HG03175 (cell line): ENCODE measurements around the gene MPND.
"Not testable (repeated sequence)": the region's sequence is repeated elsewhere in the genome, so short reads cannot be mapped to it uniquely, and the experiment has no call there.

Source experiments
- ATAC-seq: cut with Tn5 transposase; IDR thresholded peaks from one replicate; pipeline ENCODE4 v1.9.1; 2021; ENCODE audit warnings: mild to moderate bottlenecking, moderate library complexity; ENCODE audit not compliant: unreplicated experiment

The MPND gene

GRCh38 chr19:4319067-4319718 is 24.2 kb upstream of the MPND start:
- no peak for ATAC-seq

- no peak for ATAC-seq
These were observed 22.9 kb upstream of the MPND start for GRCh38 chr19:4320419-4320818.

- ATAC-seq, result no peak
These were observed 20.3 kb upstream of the MPND start for GRCh38 chr19:4322942-4323665.

- no peak for ATAC-seq
These were observed 19.7 kb upstream of the MPND start for GRCh38 chr19:4323692-4324091.

GRCh38 chr19:4324228-4324627 is 19.1 kb upstream of the MPND start:
- ATAC-seq, result no peak

- no peak for ATAC-seq
These were observed 17.0 kb upstream of the MPND start for GRCh38 chr19:4326215-4326836.

GRCh38 chr19:4326837-4327251 is 16.5 kb upstream of the MPND start:
- ATAC-seq, result no peak

GRCh38 chr19:4327252-4327876 is 16.0 kb upstream of the MPND start:
- ATAC-seq, result no peak

GRCh38 chr19:4327877-4328242 is 15.5 kb upstream of the MPND start:
- ATAC-seq, result no peak

- ATAC-seq, result peak; percentile 81
These were observed 14.9 kb upstream of the MPND start for GRCh38 chr19:4328243-4328990.

- not testable (repeated sequence) for ATAC-seq
These were observed 14.2 kb upstream of the MPND start for GRCh38 chr19:4328991-4329681.

- ATAC-seq, result no peak
These were observed 13.5 kb upstream of the MPND start for GRCh38 chr19:4329858-4330257.

- no peak for ATAC-seq
These were observed 8.3 kb upstream of the MPND start for GRCh38 chr19:4334929-4335570.

- no peak for ATAC-seq
These were observed 5.4 kb upstream of the MPND start for GRCh38 chr19:4337906-4338440.

- no peak for ATAC-seq
These were observed 4.7 kb upstream of the MPND start, which contains the start of gene STAP2 for GRCh38 chr19:4338441-4339355. STAP2 (minus strand) TSS chr19:4338827; CDS start chr19:4338753, 74 bp downstream.

GRCh38 chr19:4342314-4342614 is 1.1 kb upstream of the MPND start:
- no peak for ATAC-seq

GRCh38 chr19:4342615-4343369 is 570 bp upstream of the MPND start:
- peak; percentile 89 for ATAC-seq
